ENCODE results near the gene FEZF1. TPM values are rescaled to one million over a fixed set of nuclear protein-coding genes. Genes with fewer than 3 reads are reported as not detected.

FEZF1 gene
- total and polyA plus RNA-seq, 2 of the 4 experiments (the other 2 are of a cell fraction): not detected

GRCh38 chr7:122350701-122351100 lies 46.2 kb upstream of the FEZF1 start:
- Histone ChIP-seq H2BK120ac (ENCODE audit: low read depth, low read length) (no peak overlapping the region), H3K79me1 (ENCODE audit: low read depth in 1 of 2, low read length in 2 of 2) (no peaks in the 10 kb centered on the region), H2AFZ (replicated peaks; ENCODE audit: low read length, poor library complexity) (no peak overlapping the region), H2AK9ac (replicated peaks; ENCODE audit: low read depth, low read length, poor library complexity) (no peak overlapping the region), H3K56ac (ENCODE audit: extremely low read depth, insufficient read depth, low read length) (no peak overlapping the region), H2BK15ac (ENCODE audit: low read depth, low read length) (no peak overlapping the region), H3K4ac (ENCODE audit: low read depth, low read length) (no peak overlapping the region), H4K91ac (ENCODE audit: insufficient read depth, low read depth, low read length) (no peak overlapping the region), H3K9me1 (ENCODE audit: insufficient read depth, low read length) (no peaks in the 10 kb centered on the region), H3K4me2 (ENCODE audit: low read depth, low read length) (no peak overlapping the region), H3K27me3 (ENCODE audit: control insufficient read depth, insufficient read depth, low read length) (no peaks in the 10 kb centered on the region), H4K5ac (ENCODE audit: low read depth, low read length) (no peak overlapping the region), H4K20me1 (ENCODE audit: insufficient read depth, low read length) (no peaks in the 10 kb centered on the region), H3K9ac (ENCODE audit: low read depth, low read length) (no peak overlapping the region), H3K9me3 (ENCODE audit: control insufficient read depth, insufficient read depth, low read length) (no peaks in the 10 kb centered on the region), H2AK5ac (ENCODE audit: low read depth, low read length) (no peak overlapping the region), H3K4me3 (ENCODE audit: insufficient read depth, low read depth, low read length) (no peak overlapping the region), H3K36me3 (ENCODE audit: control insufficient read depth, insufficient read depth, low read length) (no peaks in the 10 kb centered on the region), H3K18ac (ENCODE audit: low read depth, low read length) (no peak overlapping the region), H2BK5ac (ENCODE audit: low read depth, low read length, poor library complexity, severe bottlenecking) (no peak overlapping the region), H4K8ac (ENCODE audit: low read depth in 2 of 2, low read length in 2 of 2) (no peak overlapping the region), H3K27ac (ENCODE audit: insufficient read depth, low read length) (no peak overlapping the region), H3K23ac (ENCODE audit: low read depth, low read length) (no peak overlapping the region), H2BK20ac (ENCODE audit: low read depth, low read length) (no peak overlapping the region), H3K14ac (replicated peaks; ENCODE audit: low read depth, low read length) (no peak overlapping the region), H3K4me1 (ENCODE audit: control insufficient read depth, insufficient read depth, low read length) (no peaks in the 10 kb centered on the region)
- no CpG with 5 or more reads among the region's 3 CpGs for WGBS, 2 experiments (ENCODE audit: extremely low coverage in 2 of 2, insufficient read length in 1 of 2)
- dilution Hi-C loops (cut with HindIII; ENCODE audit: low sequenced_read_pairs, unreplicated experiment): no loop called here
- no peak for DNase-seq
- in situ Hi-C loops (cut with MboI; ENCODE audit: low sequenced_read_pairs): no loop called here
- intact Hi-C loops (cut with micrococcal nuclease): no loop called here
- TF ChIP-seq MAFK (IDR thresholded peaks at IDR 0.05; ENCODE audit: low read depth, low read length): no peak
- no peak for TF ChIP-seq CTCF (conservative IDR thresholded peaks at IDR 0.05; ENCODE audit: low read depth, low read length)
- TF ChIP-seq BHLHE40 (IDR thresholded peaks at IDR 0.05; ENCODE audit: low read depth, low read length): no peak
- TF ChIP-seq CHD1 (IDR thresholded peaks at IDR 0.05; ENCODE audit: low read depth, low read length): no peak
- TF ChIP-seq CEBPB (IDR thresholded peaks at IDR 0.05; ENCODE audit: low read depth, low read length): no peak
- TF ChIP-seq FOS (IDR thresholded peaks at IDR 0.05; ENCODE audit: low read depth, low read length): no peak
- TF ChIP-seq ELK1 (IDR thresholded peaks at IDR 0.05; ENCODE audit: borderline replicate concordance, low read depth, low read length): no peak
- no peak for TF ChIP-seq MXI1 (IDR thresholded peaks at IDR 0.05; ENCODE audit: borderline replicate concordance, low read depth, low read length)
- no peak for TF ChIP-seq NFE2L2 (IDR thresholded peaks at IDR 0.05; ENCODE audit: low read depth, low read length)
- no peak for TF ChIP-seq RFX5 (IDR thresholded peaks at IDR 0.05; ENCODE audit: low read depth, low read length)
- TF ChIP-seq USF2 (IDR thresholded peaks at IDR 0.05; ENCODE audit: low read depth, low read length): no peak
- TF ChIP-seq MAZ (IDR thresholded peaks at IDR 0.05; ENCODE audit: borderline replicate concordance, low read depth, low read length): no peak
- TF ChIP-seq RCOR1 (IDR thresholded peaks at IDR 0.05; ENCODE audit: insufficient replicate concordance, low read length): no peak
- no peak for TF ChIP-seq RAD21 (IDR thresholded peaks at IDR 0.05; ENCODE audit: low read length)
- TF ChIP-seq SMC3 (IDR thresholded peaks at IDR 0.05; ENCODE audit: low read depth, low read length): no peak
- no TSS peak for BruUV-seq (replicated peaks)
- CTCF ChIA-PET: no interaction called here
- ATAC-seq (ENCODE audit: low read depth): no peak
- POLR2A ChIA-PET (ENCODE audit: unreplicated experiment): no interaction called here

Data from IMR-90 (cell line).